Skeletal muscle tissue (tissue), 4 donors: ENCODE data around the gene GPLD1. TPM values are rescaled to one million over a fixed set of nuclear protein-coding genes. Genes with fewer than 3 reads are reported as not detected.

ENCODE experiments used
- H3K27ac ChIP-seq: one replicate; pipeline ENCODE4 v1.7.0; 2013; ENCODE audit warnings: mild to moderate bottlenecking, low read depth, low read length, inconsistent platforms
- H3K27me3 ChIP-seq, 3 donors: one replicate each; pipeline ENCODE4 v1.7.0; 2013; ENCODE audit warnings: low read length in 3 of 3; ENCODE audit not compliant: control insufficient read depth in 3 of 3, insufficient read depth in 3 of 3
- H3K36me3 ChIP-seq, 3 donors: one replicate each; pipeline ENCODE4 v1.7.0; 2013; ENCODE audit warnings: low read length in 3 of 3; ENCODE audit not compliant: control insufficient read depth in 3 of 3, insufficient read depth in 3 of 3
- H3K4me1 ChIP-seq, 3 donors: one replicate each; pipeline ENCODE4 v1.7.0; 2013; ENCODE audit warnings: low read length in 3 of 3, mild to moderate bottlenecking in 3 of 3; ENCODE audit not compliant: control insufficient read depth in 3 of 3, insufficient read depth in 3 of 3
- H3K4me3 ChIP-seq, 3 donors: one replicate each; pipeline ENCODE4 v1.7.0; 2013; ENCODE audit warnings: low read length in 3 of 3
- H3K9ac ChIP-seq, 3 donors: one replicate each; pipeline ENCODE4 v1.7.0; 2013; ENCODE audit warnings: low read length in 3 of 3, mild to moderate bottlenecking in 3 of 3, moderate library complexity in 2 of 3, low read depth in 1 of 3
- H3K9me3 ChIP-seq, 3 donors: one replicate each; pipeline ENCODE4 v1.7.0; 2013; ENCODE audit warnings: low read length in 3 of 3; ENCODE audit not compliant: control insufficient read depth in 3 of 3
- total RNA-seq: library from RNA; depleted of rRNA; stranded (reverse); fragments of >200 nt; gene quantifications from one replicate; pipeline ENCODE4 v1.2.3, GENCODE V29; 2014
- donor health status: Osteomylitis.

The GPLD1 gene
- total RNA-seq, 1 donor from 2014 or later = 2.6 TPM

DNA sequence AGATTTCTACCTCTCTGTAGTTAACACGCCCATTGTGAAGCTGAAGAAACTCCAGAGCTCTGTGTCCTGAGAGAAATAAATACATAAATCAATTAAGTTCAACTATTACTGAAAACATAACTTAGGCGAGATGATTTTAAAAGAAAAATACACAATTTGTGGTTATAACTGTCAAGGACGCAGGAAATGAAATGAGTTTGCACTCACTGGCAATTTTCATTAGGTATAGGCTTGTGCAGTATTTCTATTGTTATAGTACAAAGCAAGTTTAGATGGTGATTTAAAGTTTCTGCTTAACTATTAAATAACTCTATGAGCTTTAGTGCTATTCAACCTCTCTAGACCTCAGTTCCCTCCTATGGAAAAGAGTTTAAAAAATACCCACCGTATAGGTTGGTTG lies 3.3 kb downstream of the GPLD1 start:
- peaks cover 0 to 2% (median 0%) of the 10 kb centered on the region in 3 donors for H3K36me3 ChIP-seq
- no peaks in the 10 kb centered on the region for H3K9me3 ChIP-seq
- H3K9ac ChIP-seq = no peak overlapping the region
- H3K4me3 ChIP-seq = no peak overlapping the region
- H3K27ac ChIP-seq = no peak overlapping the region
- H3K27me3 ChIP-seq = no peaks in the 10 kb centered on the region
- H3K4me1 ChIP-seq = peaks cover 12 to 16% (median 12%) of the 10 kb centered on the region in 3 donors

GRCh38 chr6:24484657-24485323 lies 4.6 kb downstream of the GPLD1 start:
- Histone ChIP-seq H3K27me3 (no peaks in the 10 kb centered on the region), H3K27ac (no peak overlapping the region), H3K9me3 (no peaks in the 10 kb centered on the region), H3K9ac (no peak overlapping the region), H3K36me3 (peaks cover 0 to 2% (median 0%) of the 10 kb centered on the region in 3 donors), H3K4me1 (peaks cover 7% of the 10 kb centered on the region in 3 donors), H3K4me3 (no peak overlapping the region)

DNA sequence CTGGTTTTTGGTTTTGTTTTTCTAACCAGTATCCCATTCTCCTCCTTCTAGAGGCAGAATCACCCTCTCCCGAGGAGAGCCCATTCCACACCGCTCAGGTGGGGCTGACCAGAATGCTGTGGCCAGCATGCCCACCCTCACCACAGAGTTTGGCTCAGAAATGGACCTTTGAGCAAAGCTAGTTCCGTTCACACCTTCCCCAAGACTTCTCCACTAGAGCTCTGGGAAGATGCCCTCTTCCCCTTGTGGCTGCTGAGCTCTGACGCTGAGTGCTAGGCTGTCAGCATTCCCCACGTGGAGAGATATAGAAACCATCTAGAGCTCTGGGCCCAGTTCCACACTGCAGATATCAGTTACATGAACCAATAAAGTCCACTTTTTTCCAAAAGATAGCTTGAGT lies 7.9 kb downstream of the GPLD1 start:
- H3K4me3 ChIP-seq = no peak overlapping the region
- no peak overlapping the region for H3K9ac ChIP-seq
- H3K9me3 ChIP-seq = no peaks in the 10 kb centered on the region
- H3K27ac ChIP-seq = no peak overlapping the region
- H3K27me3 ChIP-seq = no peaks in the 10 kb centered on the region
- no peaks in the 10 kb centered on the region for H3K4me1 ChIP-seq
- peaks cover 0 to 2% (median 0%) of the 10 kb centered on the region in 3 donors for H3K36me3 ChIP-seq

GRCh38 chr6:24480705-24481104 lies 8.7 kb downstream of the GPLD1 start:
- H3K4me3 ChIP-seq = no peak overlapping the region
- no peaks in the 10 kb centered on the region for H3K27me3 ChIP-seq
- no peak overlapping the region for H3K27ac ChIP-seq
- no peaks in the 10 kb centered on the region for H3K4me1 ChIP-seq
- peaks cover 2 to 3% (median 2%) of the 10 kb centered on the region in 3 donors for H3K36me3 ChIP-seq
- H3K9me3 ChIP-seq = no peaks in the 10 kb centered on the region
- no peak overlapping the region for H3K9ac ChIP-seq

GRCh38 chr6:24478903-24479302 lies 10.5 kb downstream of the GPLD1 start:
- Histone ChIP-seq H3K4me1 (no peaks in the 10 kb centered on the region), H3K9me3 (no peaks in the 10 kb centered on the region), H3K9ac (no peak overlapping the region), H3K36me3 (peaks cover 0 to 3% (median 2%) of the 10 kb centered on the region in 3 donors), H3K27me3 (no peaks in the 10 kb centered on the region), H3K4me3 (no peak overlapping the region), H3K27ac (no peak overlapping the region)

- Histone ChIP-seq H3K9ac (no peak overlapping the region), H3K9me3 (no peaks in the 10 kb centered on the region), H3K4me1 (no peaks in the 10 kb centered on the region), H3K27ac (no peak overlapping the region), H3K36me3 (peaks cover 0 to 3% (median 2%) of the 10 kb centered on the region in 3 donors), H3K27me3 (no peaks in the 10 kb centered on the region), H3K4me3 (no peak overlapping the region)
These were observed 12.3 kb downstream of the GPLD1 start for GRCh38 chr6:24477070-24477469.

- Histone ChIP-seq H3K36me3 (peaks cover 0 to 3% (median 2%) of the 10 kb centered on the region in 3 donors), H3K4me1 (no peaks in the 10 kb centered on the region), H3K27me3 (no peaks in the 10 kb centered on the region), H3K27ac (no peak overlapping the region), H3K9ac (no peak overlapping the region), H3K9me3 (no peaks in the 10 kb centered on the region), H3K4me3 (no peak overlapping the region)
These were observed 12.7 kb downstream of the GPLD1 start for GRCh38 chr6:24476631-24477030.

DNA sequence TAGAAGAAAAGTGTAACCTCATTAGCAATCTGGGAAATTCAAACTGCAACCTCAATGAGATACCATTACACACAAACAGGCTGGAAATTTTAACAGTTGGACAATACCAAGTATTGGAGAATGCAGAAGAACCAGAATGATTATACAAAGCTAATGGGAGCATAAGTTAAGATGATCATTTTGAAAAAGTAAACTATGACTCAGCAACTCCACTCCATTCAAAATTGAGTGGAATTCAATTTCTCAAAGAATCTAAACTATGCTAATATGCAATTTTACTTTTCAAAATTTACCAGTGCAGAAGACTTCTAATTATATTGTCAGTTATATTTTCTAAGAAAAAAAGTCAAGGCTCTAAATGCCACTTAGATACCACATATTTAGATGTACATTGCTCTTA lies 17.2 kb downstream of the GPLD1 start:
- Histone ChIP-seq H3K36me3 (peaks cover 0 to 3% (median 2%) of the 10 kb centered on the region in 3 donors), H3K9ac (no peak overlapping the region), H3K4me3 (no peak overlapping the region), H3K27ac (no peak overlapping the region), H3K9me3 (no peaks in the 10 kb centered on the region), H3K27me3 (no peaks in the 10 kb centered on the region), H3K4me1 (no peaks in the 10 kb centered on the region)

DNA sequence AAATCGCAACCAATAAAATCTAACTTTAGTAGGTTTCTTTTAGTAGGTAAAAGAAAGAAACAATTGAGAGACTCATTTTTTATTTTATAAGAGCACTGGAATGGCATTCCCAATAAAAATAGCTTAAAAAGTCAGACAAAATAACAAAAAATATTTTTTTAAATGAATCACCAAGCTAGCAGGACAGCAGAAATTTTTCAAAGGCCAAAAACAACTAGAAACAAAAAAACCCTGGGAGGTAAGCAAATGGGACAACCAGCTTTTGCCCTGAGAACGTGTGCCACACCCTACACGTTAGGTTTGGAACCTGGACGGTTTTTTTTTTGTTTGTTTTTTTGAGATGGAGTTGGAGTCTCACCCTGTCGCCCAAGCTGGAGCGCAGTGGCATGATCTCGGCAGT lies 19.6 kb downstream of the GPLD1 start:
- no peak overlapping the region for H3K9ac ChIP-seq
- H3K4me3 ChIP-seq = no peak overlapping the region
- no peaks in the 10 kb centered on the region for H3K9me3 ChIP-seq
- no peak overlapping the region for H3K27ac ChIP-seq
- H3K27me3 ChIP-seq = no peaks in the 10 kb centered on the region
- H3K36me3 ChIP-seq = no peaks in the 10 kb centered on the region
- no peaks in the 10 kb centered on the region for H3K4me1 ChIP-seq

DNA sequence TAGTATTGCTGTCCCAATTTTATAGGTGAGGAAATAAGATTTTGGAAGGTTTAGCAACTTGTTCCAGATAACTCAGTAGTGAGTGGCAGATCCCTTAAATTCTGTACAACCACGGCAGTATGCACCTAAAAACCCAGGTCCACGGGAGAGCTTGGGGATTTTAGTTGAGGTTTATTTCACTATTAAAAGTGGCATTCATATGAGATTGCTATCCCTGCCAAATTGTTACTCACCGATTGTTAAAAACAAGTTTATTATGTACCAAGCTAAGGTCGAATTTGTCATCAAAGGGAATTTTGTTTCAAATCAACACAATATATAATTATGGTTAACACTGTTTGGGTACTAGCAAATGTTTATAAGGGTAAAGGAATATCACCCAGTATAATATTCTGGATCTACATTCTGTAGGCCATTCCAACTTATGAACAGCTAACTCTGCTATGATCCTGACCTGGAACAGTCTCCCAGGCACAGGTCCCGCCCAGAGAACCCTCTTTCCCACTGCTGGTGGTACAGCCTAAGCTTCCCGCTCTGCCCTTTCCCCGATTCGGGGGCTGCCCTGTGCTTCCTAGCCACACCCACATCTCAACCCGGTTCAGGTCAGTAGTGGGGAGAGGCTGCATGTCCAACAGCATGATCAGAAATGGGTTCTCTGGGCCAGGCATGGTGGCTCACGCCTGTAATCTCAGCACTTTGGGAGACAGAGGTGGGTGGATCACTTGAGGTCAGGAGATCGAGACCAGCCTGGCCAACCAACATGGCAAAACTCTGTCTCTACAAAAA lies 24.9 kb downstream of the GPLD1 start:
- Histone ChIP-seq H3K27ac (no peak overlapping the region), H3K4me3 (no peak overlapping the region), H3K9ac (no peak overlapping the region), H3K4me1 (no peaks in the 10 kb centered on the region), H3K27me3 (no peaks in the 10 kb centered on the region), H3K36me3 (no peaks in the 10 kb centered on the region), H3K9me3 (no peaks in the 10 kb centered on the region)
